Fibroblast of the aortic adventitia (primary cell): ENCODE data around the gene ABHD17A. TPM values are rescaled to one million over a fixed set of nuclear protein-coding genes. Genes with fewer than 3 reads are reported as not detected.
"Not testable (repeated sequence)": the region's sequence is repeated elsewhere in the genome, so short reads cannot be mapped to it uniquely, and the experiment has no call there.

Source experiments
- DNase-seq: peaks from one replicate; pipeline ENCODE4 v3.0.0-alpha.2; 2010; ENCODE audit warnings: low read depth
- H3K4me3 ChIP-seq: 2 replicates; pipeline ENCODE4 v1.5.1; 2011; ENCODE audit warnings: low read depth, mild to moderate bottlenecking, control low read depth, low read length, moderate library complexity
- total RNA-seq: library from RNA; depleted of rRNA; stranded (reverse); fragments of >200 nt; gene quantifications from 2 replicates; pipeline ENCODE4 v1.2.3, GENCODE V29; 2012; ENCODE audit warnings: low replicate concordance
- TF ChIP-seq, protein P1 (sequence below): IDR thresholded peaks from 2 replicates; pipeline ENCODE4 v1.5.1; 2011; ENCODE audit warnings: mild to moderate bottlenecking, low read length, control low read depth, inconsistent platforms; ENCODE audit not compliant: insufficient read depth

ABHD17A gene
- total RNA-seq, 1 donor: 48.0 TPM

DNA sequence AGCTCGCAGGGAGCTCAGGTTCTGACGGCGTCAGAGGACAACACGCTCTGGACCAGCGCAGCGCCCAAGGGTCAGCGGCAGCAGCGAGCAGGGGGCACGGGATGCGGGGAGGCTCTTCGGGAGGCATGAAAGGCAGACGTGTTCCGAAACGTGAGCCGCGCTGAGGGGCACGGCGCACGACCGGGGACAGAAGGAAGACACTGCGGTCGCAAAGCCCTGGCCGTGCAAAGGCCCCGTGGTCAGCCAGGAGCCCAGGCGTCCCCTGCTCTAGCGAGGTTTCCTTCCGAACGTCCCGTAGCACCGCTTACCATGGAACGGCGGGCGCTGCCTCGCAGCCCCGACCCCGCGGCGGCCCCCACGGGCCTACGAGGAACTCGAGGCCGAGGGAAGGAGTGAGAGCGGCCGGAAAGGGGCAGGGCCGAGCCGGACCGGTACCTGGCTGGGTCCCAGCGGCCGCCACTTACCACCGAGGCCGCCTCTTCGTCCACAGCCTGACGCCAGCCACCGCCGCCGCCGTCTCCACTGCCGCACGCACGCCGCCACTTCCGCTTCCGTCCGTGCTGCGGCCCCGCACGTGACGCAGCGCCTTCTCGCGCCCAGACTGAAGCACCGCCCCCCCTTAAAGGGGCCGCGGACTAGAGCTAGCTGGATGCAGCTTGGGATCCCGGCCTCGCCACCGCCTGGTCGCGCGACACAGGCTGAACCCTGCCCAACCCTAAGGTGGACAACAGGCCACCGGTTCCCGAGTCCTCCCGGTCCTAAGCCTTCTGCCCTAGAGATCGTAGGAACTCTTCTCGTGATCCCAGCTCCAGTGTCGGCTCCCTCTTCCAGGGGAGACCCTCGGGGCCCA, 9.4 kb downstream of the ABHD17A start:
- DNase-seq: peak; percentile 80
- TF ChIP-seq, protein P1, sequence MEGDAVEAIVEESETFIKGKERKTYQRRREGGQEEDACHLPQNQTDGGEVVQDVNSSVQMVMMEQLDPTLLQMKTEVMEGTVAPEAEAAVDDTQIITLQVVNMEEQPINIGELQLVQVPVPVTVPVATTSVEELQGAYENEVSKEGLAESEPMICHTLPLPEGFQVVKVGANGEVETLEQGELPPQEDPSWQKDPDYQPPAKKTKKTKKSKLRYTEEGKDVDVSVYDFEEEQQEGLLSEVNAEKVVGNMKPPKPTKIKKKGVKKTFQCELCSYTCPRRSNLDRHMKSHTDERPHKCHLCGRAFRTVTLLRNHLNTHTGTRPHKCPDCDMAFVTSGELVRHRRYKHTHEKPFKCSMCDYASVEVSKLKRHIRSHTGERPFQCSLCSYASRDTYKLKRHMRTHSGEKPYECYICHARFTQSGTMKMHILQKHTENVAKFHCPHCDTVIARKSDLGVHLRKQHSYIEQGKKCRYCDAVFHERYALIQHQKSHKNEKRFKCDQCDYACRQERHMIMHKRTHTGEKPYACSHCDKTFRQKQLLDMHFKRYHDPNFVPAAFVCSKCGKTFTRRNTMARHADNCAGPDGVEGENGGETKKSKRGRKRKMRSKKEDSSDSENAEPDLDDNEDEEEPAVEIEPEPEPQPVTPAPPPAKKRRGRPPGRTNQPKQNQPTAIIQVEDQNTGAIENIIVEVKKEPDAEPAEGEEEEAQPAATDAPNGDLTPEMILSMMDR: no peak
- H3K4me3 ChIP-seq: peak overlapping the region; percentile 99

DNA sequence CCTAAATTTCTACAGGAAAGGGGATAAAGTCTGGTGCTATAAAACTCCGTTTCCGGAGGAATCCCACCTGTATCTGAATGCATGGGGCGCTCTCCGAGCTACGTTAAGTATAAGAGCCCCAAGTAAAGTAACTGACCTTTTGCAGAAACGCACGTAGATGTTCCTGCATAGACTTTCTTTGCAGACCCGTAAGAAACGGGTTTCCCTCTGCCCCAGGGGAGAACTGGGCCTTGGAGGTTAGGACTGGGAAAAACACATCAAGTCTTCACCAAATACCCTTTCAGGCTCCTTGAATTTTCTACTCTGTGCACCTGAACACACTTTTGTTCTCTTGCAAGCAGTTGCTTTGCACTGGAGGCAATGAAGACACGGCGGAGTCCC, 10.0 kb downstream of the ABHD17A start:
- H3K4me3 ChIP-seq: peak overlapping the region; percentile 99

DNA sequence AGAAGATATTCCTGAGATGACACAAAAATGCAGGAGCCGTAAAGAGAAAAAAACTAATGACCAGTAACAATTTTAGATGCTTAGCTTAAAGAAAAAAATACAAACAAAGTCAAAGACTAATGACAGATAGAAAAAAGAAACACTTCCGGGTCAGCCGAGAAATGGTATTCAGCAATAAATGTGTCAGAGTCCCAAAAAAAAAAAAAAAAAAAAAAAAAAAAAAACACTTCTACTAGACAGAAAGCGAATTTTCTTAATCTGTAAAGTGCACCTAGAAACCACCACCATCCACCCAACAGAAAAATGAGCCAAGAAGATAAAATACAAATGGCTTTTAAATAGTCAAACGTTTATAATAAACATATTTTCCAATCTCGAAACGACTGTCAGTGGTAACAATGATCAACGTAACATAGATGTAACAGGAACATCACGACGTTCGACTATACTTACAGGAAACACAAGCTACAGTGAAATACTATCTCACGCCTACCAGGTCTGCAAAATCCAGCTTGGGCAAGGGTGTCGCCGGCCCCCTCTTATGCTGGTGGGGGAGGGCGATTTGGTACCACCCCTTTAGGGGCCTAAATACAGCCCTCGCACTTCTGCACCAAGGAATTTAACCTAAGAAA, 10.6 kb downstream of the ABHD17A start:
- TF ChIP-seq, protein P1: no peak
- peak; percentile 53 for DNase-seq
- peak overlapping the region; percentile 99 for H3K4me3 ChIP-seq

More for the DNA sequence above, 10.0 kb downstream of the ABHD17A start:
- DNase-seq: not testable (repeated sequence)

DNA sequence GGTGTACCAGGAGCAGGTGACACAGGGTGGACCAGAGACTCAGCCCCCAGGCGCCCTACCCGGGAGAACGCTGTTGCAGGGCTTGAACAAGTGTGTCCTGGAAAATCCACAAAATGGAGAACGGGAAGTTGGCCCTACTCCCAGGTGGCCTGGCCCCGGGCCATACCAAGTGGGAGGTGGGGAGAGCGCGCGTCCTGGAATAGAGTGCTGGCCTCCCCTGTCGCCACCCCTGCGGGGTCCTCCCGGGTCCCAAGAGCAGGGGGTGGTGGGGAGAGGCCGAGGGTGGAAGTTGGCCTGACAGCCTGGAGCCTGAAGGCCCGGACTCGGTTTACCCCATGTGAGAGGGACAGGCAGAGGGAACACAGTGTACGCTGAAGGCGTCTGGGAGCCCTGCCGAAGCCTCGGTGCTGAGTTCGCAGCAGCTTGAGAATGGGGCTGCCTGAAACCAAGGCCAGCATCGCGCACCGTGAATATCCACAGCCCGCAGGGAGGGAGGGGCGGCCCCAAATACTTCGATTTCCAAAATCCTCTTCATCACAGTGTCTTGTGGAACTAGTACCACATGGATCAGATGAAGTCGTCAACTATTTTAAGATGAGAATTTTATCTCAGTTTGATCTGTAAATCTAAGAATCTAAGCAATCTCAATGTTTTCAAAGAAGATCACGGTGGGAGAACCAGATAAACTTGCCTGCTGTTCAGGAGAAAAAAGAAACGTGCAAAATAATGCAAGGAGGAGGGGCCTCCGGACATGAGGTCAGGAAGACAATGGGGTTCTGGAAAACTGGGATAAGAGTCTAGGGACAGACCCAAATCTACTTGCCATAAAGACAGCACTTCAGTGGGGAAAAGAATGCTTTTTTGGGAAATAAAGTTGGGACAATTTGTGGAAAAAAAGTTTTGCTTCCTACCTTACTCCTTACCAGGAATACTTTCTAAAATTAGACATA, 11.5 kb downstream of the ABHD17A start:
- peak; percentile 42 for DNase-seq
- peak overlapping the region; percentile 99 for H3K4me3 ChIP-seq
- TF ChIP-seq, protein P1: no peak

DNA sequence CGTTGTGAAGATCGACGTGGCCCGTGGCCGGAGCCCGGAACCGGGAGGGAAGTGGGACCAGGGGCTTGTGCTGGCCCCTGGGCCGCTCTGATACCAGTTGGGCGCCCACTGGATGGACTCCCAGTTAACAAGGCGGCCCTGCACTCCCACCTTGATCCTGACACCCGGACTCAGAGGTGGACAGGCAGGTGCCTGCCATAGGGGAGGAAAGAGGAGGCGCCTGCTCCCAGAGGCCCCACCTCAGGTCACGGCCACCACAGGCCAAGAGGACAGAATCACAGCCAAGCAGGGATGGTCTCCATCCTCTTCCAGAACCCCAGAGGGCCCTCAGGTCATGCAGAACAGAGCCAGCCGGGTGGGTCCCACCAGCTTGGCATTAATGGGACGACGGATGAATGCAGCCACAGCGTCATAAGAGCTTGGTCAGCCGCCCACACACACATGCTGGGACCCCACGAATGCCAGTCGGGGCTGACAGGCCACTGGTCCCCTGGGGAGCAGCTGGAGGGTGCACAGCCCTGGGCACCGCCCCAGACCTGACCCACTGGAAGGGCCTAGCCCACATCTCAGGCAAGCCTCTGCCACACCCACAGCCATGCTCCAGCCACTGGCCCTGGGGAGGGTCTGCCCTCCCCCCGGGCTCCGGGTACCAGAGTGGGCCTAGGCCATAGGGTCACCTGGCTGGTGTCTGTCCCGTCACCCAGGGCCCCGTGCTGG, 12.3 kb downstream of the ABHD17A start:
- peak overlapping the region; percentile 99 for H3K4me3 ChIP-seq
- TF ChIP-seq, protein P1: no peak
- DNase-seq: no peak

DNA sequence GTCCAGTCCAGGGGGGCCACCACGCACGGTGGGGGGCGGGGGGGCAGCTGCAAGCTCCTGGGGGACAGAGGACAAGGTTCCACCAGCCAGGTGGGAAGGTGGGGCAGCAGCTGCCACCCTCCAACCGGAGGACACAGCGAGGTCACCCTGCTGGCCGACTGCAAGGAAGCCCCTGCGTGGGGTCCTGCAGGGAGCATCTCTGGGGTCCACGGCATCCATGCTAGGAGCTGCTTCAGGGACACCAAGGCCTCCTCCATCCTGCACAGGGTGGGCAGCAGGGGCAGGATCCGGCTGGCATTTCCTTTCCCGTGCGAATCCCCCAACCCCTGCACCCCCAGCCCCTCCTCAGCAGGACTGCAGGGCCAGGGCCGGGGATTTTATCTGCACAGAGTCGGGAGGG, 13.7 kb downstream of the ABHD17A start:
- TF ChIP-seq, protein P1: no peak
- no peak overlapping the region for H3K4me3 ChIP-seq
- no peak for DNase-seq
